NAMALWA (cell line): ENCODE data around the gene CTSD.

Experiments
- DNase-seq: peaks from one replicate; pipeline ENCODE4 v3.0.0-alpha.2; 2015; ENCODE audit warnings: low spot score

The CTSD gene

GRCh38 chr11:1782831-1783724 lies 19.4 kb upstream of the CTSD start:
- DNase-seq, result no peak

DNA sequence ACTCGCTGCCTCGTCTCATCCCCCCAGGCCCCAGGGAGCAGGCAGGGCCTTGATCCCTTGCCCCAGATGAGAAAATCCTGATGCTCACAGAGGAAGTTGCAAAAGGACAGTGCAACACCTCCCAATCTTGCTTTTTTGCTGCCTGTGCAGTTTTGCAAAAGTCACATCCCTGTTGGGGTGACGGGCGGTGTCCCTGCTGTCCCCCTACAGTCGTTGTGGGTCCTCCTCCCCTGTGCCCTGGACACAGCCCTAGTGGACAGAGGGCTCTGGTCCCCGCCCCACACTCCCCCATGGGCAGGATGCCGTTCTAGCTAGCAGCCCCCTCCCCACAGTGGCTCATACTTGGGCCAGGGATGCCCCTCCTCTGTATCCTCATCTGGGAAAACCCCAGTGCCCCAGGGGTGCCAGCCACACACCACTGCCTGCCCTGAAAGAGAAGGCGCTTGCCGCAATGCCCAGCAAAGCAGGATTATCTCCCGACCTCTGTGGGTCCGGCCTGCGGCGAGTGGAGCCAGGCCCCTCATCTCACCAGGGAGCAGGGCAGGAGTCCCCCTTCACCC lies 18.4 kb upstream of the CTSD start:
- DNase-seq, result no peak

DNA sequence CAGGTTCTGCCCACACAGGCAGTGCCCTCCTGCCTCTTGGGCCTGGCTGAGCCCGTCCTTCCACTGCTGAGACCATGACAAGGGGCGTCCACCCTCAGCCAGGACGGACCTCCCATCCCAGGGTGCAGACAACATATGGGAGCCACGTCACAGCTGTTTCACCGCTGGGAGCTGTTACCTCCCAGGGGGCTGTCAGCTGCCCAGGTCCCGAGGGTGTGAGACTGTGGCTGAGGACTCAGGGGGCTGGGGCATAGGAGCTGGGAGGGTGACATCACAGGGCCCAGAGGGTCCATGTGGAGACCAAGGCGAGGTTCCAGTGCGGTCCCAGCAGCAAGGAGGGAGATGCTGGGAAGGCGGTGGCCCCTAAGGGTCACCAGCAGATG lies 17.9 kb upstream of the CTSD start:
- DNase-seq, result no peak

DNA sequence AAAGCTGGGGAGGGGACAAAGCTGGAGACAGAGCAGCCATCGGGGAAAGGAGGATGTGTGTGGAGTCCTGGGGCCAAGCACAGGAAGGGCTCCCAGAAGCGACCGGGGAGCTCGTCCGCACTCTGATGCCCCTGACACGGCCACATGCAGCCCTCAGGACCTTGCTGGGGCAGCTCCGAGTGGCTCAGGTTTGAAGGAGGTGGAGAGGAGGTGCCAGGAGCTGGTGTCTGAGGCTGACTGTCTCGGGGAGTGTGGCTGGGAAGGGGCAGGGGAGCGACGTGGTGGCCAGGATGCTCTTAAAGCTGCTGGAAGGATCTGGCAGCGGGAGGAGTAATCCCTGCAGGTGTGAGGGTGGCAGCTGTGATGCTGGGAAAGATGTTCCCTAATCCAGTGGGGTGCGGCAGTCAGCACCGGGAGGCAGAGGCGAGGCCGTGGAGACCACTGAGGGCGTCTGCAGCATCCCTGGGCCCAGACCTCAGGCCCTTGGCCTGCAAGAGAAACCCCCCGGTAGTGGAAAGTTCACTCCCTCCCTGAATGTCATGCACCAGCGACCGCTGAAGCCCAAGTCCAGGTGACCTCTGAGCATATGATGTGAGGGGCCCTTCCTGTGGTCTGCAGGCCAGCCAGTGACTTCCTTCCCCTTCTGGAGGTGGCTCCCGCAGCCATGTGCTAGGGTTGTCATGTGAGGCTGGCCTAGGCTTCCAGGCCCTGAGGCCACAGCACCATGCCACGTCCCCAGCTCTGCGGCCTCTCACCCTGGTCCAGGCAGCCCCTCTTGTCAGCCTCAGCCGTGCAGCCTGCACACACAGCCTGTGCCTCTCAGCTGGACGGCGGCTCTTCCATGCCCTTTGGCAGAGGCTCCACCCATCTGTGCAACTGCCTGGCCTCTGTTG lies 17.2 kb upstream of the CTSD start:
- DNase-seq, result no peak

DNA sequence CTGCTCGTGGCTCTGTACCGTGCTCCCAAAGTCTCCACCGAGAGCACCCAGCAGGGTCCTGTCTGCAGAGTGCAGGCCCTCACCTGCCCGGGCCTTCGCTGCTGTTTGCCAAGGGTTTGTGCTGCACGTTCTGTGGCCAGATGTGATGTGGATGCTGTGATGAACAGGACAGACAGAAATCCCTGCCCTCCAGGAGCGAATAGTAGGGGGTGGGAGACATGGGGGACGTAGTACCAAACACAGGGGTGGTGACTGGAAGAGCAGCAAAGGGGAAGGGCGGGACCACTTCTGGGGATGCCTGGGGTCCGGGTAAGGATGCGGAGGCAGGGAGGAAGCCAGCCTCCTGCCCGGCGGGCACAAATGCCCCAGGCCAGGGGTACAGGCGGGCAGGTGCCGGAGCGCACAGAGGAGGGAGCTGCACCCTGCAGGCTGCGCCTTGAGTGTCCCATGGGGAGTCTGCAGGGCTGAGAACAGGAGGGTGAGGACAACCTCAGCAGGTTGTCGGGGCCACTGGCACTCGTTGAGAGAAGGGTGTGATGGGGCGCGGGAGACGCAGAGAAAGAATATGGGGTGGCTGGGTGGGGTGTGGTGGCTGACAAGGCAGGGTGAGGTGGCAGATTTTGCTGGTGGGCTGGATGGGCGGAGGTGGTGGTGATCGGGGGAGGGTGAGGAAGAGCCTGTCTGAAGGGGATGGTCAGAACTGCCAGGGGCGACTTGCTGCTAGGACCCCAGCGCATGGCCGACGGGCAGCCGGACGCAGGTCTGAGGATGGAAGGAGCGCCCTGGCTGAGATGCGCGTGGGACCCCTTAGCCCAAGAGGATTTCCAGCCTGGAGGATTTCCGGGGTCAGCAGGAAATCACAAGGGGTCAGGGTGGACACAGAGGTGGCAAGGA lies 16.3 kb upstream of the CTSD start:
- DNase-seq, result no peak

- DNase-seq, result no peak
Measured at GRCh38 chr11:1779034-1779805, 15.5 kb upstream of the CTSD start.

DNA sequence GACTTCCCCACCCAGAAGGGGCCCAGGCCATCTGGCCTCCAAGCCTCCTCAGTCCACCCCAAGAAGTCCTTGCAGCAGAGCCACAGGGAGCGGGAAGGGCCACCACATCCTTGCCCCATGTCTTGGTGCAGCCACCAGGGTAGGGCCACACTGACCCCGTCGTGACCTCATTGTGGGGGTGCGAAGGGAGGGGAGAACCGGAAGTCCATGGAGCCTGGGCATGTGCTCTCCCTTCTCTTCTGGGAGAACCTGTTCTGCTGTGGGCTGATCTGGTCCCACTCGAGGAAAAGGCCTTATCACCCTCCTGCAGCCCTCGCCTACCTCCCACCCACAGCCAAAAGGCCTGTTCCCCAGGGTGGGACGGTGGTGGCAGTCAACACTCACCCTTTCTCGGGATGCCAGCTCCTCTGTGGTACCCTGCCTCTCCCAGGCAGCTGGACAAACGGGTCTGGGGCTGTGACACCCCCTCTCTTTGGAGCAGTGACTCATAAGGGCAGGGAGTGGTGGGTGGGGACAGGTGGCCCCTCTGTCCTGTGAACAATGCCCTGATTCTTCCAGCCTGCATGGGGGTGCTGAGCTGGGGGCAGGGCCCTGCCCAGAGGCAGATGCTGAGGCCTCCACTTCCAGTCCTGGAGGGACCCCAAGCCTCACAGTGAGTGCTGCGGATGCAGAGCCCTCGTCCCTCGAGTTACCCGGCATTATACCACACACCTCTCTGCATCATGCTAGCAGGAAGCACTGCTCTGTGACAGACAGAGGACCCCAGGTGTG lies 14.6 kb upstream of the CTSD start:
- no peak for DNase-seq

GRCh38 chr11:1777737-1778136 lies 14.0 kb upstream of the CTSD start:
- no peak for DNase-seq

- DNase-seq, result no peak
Measured at GRCh38 chr11:1776944-1777715, 13.4 kb upstream of the CTSD start.

GRCh38 chr11:1776331-1776851 lies 12.7 kb upstream of the CTSD start:
- no peak for DNase-seq

DNA sequence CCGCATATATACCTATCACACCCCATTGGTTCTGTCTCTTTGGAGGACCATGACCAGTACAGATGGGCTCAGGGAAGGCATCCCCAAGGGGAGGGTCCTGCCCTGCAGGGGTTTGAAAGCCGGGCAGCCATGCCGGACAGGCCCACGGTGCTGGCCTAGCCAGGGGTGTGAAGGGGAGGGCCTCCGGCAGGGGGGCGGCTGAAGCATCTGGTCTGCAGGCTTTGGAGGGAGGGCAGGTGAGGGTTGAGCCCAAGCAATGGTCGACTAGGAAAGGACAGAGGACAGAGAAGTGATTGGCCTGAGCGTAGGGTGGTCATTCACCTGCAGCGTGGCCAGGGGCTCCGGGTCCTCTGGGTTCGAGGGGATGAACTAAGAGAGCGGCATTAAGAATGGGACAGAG lies 11.2 kb upstream of the CTSD start:
- no peak for DNase-seq

DNA sequence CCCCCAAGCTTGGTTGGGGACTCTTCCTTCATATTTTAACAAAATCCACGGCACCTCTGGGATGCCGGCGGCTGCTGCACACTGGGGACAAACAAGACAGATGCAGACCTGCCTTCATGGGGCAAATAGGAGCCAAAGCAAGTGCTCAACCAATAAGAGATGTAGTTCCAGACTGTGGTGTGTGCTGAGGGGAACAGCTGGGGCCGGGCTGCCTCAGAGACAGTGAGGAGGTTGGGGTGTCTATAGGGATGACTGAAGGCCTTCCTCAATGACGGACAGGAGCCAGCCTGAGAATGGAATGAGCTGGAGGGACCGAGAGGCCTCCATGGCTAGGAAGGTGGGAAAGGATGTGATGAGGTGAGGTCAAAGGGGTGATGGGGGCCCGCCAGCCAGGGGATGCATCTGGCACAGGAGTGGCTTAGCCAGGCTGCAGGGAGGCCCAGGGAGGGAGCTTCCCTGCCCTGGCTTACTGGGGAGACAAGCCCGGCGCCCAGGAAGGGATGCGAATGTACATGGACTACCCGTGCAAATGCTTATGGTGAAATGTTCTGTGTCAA lies 10.3 kb upstream of the CTSD start:
- no peak for DNase-seq

GRCh38 chr11:1773131-1773993 lies 9.6 kb upstream of the CTSD start:
- DNase-seq, result no peak

DNA sequence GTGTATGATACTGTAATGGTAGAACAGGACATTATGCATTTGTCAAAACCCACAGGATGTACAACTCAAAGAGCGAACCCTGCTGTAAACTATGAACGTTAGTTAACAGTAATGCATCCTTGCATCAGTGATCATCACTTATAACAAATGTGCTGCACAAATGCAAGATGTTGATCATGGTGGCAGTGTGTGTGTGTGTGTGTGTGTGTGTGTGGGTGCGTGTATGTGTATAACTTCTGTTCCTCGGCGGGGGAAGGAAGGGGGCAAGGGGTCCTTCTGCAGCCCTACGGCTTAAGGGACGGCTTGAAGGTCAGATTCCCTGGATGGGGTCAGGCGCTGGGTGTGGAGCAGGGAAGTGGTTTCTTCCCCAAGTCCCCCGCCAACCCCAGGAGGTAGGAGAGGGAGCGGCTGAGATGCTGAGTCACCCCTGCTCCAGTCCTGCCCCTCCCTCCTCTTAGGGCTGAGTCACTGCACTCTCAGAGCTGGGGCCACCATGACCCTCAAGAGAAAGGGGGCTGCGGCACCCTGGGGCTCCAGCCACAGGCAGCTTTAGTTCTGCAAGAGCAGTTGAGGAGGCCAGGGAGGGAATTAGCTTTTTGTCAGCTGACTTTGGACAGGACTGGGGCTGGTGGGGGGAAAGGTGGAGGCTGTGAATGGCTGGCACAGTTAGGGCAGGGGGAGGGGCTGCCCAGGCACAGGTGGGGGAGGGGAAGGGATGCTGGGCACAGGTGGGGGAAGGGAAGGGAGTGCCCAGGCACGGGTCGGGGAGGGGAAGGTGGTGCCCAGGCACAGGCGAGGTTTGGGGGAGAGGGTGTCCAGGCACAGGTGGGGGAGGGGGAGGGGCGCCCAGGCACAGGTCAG lies 8.8 kb upstream of the CTSD start:
- peak; percentile 26 for DNase-seq

DNA sequence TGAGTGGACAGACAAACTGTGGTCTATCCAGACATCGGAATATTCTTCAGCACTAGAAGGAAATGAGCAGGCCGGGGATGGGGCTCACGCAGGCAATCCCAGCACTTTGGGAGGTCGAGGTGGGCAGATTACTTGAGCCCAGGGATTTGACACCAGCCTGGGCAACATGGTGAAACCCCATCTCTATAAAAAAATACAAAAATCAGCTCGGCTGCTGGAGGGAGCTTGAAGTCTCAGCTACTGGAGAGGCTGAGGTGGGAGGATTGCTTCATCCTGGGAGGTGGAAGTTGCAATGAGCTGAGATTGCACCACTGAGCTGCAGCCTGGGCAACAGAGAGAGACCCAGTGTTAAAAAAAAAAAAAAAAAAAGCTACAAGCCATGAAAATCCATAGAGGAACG lies 8.0 kb upstream of the CTSD start:
- no peak for DNase-seq

GRCh38 chr11:1771273-1771672 lies 7.5 kb upstream of the CTSD start:
- DNase-seq, result no peak

DNA sequence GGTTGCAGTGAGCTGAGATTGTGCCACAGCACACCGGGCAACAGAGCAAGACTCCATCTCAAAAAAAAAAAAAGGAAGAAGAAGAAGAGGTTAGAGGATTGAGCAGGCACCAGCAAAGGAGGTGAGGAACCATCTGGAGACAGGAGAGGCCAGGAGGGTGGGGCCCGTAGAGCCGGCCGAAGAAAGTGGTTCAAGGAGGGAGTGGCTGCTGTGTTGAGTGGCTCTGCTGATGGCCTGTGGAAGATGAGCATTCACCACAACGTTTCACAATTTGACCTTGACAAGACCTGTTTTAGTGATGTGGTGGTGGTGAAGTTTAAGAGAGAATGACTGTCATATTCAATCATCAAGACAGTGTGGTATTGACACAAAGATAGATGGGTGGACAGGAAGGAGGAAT lies 6.8 kb upstream of the CTSD start:
- no peak for DNase-seq
